SU-DHL-6 (cell line): Measurements from ENCODE around the gene IL1RL1.

Source experiments
- H2AFZ ChIP-seq: fragments of 200-600 bp; sonication (generic); 2 replicates; pipeline ENCODE4 v1.6.1; 2014; ENCODE audit warnings: low read depth, mild to moderate bottlenecking, moderate library complexity, mixed read lengths, antibody characterized with exemption, low read length; ENCODE audit not compliant: severe bottlenecking
- H3F3A ChIP-seq: fragments of 200-600 bp; shearing (Covaris generic); 2 replicates; pipeline ENCODE4 v1.6.0; 2016; ENCODE audit warnings: antibody characterized with exemption, mild to moderate bottlenecking; ENCODE audit not compliant: insufficient read depth
- H3K27ac ChIP-seq: fragments of 200-600 bp; sonication (generic); 2 replicates; pipeline ENCODE4 v1.5.1; 2016; ENCODE audit warnings: low read depth, mild to moderate bottlenecking, low read length, moderate library complexity, mixed read lengths
- H3K27me3 ChIP-seq: fragments of 200-600 bp; sonication (generic), shearing (Covaris generic); 2 replicates; pipeline ENCODE4 v1.6.0; 2014; ENCODE audit warnings: mild to moderate bottlenecking, low read length
- H3K36me3 ChIP-seq: fragments of 200-600 bp; sonication (generic); 2 replicates; pipeline ENCODE4 v1.6.1; 2014; ENCODE audit warnings: mild to moderate bottlenecking, low read length, mixed read lengths
- H3K4me2 ChIP-seq: fragments of 300-600, 200-600 bp; shearing (Covaris generic), sonication (generic); 2 replicates; pipeline ENCODE4 v1.6.0; 2014; ENCODE audit warnings: low read length, low read depth, mild to moderate bottlenecking; ENCODE audit not compliant: poor library complexity, severe bottlenecking
- H3K4me3 ChIP-seq: fragments of 200-600 bp; sonication (generic); 2 replicates; pipeline ENCODE4 v1.5.1; 2014; ENCODE audit warnings: antibody characterized with exemption, low read length, mild to moderate bottlenecking, mixed read lengths; ENCODE audit not compliant: insufficient read depth, poor library complexity, severe bottlenecking
- H3K79me2 ChIP-seq: fragments of 200-600 bp; sonication (generic); 2 replicates; pipeline ENCODE4 v1.6.1; 2014; ENCODE audit warnings: mild to moderate bottlenecking, low read length, moderate library complexity; ENCODE audit not compliant: insufficient read depth
- H3K9ac ChIP-seq: fragments of 200-600 bp; sonication (generic); 2 replicates; pipeline ENCODE4 v1.7.0; 2014; ENCODE audit warnings: mild to moderate bottlenecking, low read length
- H3K9me2 ChIP-seq: fragments of 200-600 bp; sonication (generic); replicated peaks from 2 replicates; pipeline ENCODE4 v1.6.1; 2014; ENCODE audit warnings: low read length; ENCODE audit not compliant: insufficient read depth
- H3K9me3 ChIP-seq: fragments of 200-600 bp; sonication (generic); 2 replicates; pipeline ENCODE4 v1.6.1; 2014; ENCODE audit warnings: low read length, mixed read lengths; ENCODE audit not compliant: insufficient read depth
- H4K20me1 ChIP-seq: fragments of 200-600 bp; sonication (generic); 2 replicates; pipeline ENCODE4 v1.6.1; 2014; ENCODE audit warnings: low read depth, mild to moderate bottlenecking, antibody characterized with exemption, low read length, moderate library complexity, mixed read lengths
- EZH2phosphoT487 ChIP-seq: fragments of 200-600 bp; sonication (generic), shearing (Covaris generic); conservative IDR thresholded peaks from 2 replicates; pipeline ENCODE4 v1.6.1; 2018; ENCODE audit warnings: mild to moderate bottlenecking, antibody characterized with exemption, low read length, moderate library complexity, mixed read lengths
- TF ChIP-seq, protein P1 (sequence below): fragments of 200-600 bp; sonication (generic); IDR thresholded peaks from one replicate; pipeline ENCODE4 v1.5.1; 2017; ENCODE audit warnings: antibody characterized with exemption, mild to moderate bottlenecking, low read length, moderate library complexity; ENCODE audit not compliant: insufficient read depth, poor library complexity, severe bottlenecking

The IL1RL1 gene

DNA sequence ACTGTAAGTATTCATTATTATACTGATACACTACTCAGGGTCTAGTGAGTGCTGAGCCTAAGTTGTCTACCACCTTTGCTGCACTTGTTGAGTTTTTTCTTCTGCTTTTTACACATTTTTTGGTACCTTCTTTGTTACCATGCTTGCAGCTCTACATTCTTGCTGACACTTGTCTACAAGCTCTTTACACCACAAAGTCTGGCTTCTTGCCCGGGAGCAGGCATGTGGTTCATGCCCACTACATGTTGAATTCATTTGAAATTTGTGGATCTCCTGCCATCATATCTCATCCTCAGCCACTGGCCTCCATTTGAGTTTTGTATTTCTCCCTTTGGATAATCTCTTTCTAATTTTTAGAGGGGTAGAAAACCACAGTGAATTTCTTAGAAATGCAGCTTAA is 74.2 kb downstream of the IL1RL1 start:
- no peak overlapping the region for H2AFZ ChIP-seq
- H3K4me2 ChIP-seq = no peak overlapping the region
- H3K9ac ChIP-seq = no peak overlapping the region
- no peaks in the 10 kb centered on the region for H3K9me2 ChIP-seq
- H3F3A ChIP-seq = no peaks in the 10 kb centered on the region
- H3K4me3 ChIP-seq = no peak overlapping the region
- H3K27me3 ChIP-seq = no peaks in the 10 kb centered on the region
- no peaks in the 10 kb centered on the region for H3K79me2 ChIP-seq
- peaks cover 5% of the 10 kb centered on the region; the same call in 1 of the 2 replicates for H3K9me3 ChIP-seq
- H3K36me3 ChIP-seq = no peaks in the 10 kb centered on the region; the same call in 1 of the 2 replicates
- no peaks in the 10 kb centered on the region for H4K20me1 ChIP-seq
- no peak overlapping the region for H3K27ac ChIP-seq
- TF ChIP-seq EZH2phosphoT487 = no peak
- TF ChIP-seq, protein P1, sequence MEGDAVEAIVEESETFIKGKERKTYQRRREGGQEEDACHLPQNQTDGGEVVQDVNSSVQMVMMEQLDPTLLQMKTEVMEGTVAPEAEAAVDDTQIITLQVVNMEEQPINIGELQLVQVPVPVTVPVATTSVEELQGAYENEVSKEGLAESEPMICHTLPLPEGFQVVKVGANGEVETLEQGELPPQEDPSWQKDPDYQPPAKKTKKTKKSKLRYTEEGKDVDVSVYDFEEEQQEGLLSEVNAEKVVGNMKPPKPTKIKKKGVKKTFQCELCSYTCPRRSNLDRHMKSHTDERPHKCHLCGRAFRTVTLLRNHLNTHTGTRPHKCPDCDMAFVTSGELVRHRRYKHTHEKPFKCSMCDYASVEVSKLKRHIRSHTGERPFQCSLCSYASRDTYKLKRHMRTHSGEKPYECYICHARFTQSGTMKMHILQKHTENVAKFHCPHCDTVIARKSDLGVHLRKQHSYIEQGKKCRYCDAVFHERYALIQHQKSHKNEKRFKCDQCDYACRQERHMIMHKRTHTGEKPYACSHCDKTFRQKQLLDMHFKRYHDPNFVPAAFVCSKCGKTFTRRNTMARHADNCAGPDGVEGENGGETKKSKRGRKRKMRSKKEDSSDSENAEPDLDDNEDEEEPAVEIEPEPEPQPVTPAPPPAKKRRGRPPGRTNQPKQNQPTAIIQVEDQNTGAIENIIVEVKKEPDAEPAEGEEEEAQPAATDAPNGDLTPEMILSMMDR = no peak

DNA sequence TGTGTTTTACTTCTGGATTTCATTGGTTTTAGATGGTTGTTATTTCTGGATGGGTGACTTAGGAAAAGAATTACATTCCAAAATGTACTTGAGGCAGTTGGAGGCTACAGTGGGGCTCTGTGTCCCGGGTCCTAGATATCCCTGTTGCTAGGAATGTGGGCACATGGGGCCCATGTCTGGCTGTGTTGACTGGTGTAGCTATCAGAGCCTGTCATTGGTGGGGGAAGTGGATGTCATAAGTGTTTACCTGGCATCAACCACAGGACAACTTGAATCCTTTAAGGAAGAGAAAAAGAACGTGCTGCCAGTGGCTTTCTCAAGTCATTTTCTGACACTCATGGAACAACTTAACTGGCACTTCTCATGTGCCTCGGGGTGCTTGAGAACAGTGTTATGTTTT is 74.6 kb downstream of the IL1RL1 start:
- Histone ChIP-seq H3K9ac (no peak overlapping the region), H3K27me3 (no peaks in the 10 kb centered on the region), H3F3A (no peaks in the 10 kb centered on the region), H3K36me3 (no peaks in the 10 kb centered on the region; the same call in 1 of the 2 replicates), H3K79me2 (no peaks in the 10 kb centered on the region), H3K4me3 (no peak overlapping the region), H3K9me2 (no peaks in the 10 kb centered on the region), H2AFZ (no peak overlapping the region), H3K27ac (no peak overlapping the region), H3K4me2 (no peak overlapping the region), H4K20me1 (no peaks in the 10 kb centered on the region), H3K9me3 (peaks cover 5% of the 10 kb centered on the region; the same call in 1 of the 2 replicates)
- no peak for TF ChIP-seq EZH2phosphoT487
- TF ChIP-seq, protein P1 = no peak

DNA sequence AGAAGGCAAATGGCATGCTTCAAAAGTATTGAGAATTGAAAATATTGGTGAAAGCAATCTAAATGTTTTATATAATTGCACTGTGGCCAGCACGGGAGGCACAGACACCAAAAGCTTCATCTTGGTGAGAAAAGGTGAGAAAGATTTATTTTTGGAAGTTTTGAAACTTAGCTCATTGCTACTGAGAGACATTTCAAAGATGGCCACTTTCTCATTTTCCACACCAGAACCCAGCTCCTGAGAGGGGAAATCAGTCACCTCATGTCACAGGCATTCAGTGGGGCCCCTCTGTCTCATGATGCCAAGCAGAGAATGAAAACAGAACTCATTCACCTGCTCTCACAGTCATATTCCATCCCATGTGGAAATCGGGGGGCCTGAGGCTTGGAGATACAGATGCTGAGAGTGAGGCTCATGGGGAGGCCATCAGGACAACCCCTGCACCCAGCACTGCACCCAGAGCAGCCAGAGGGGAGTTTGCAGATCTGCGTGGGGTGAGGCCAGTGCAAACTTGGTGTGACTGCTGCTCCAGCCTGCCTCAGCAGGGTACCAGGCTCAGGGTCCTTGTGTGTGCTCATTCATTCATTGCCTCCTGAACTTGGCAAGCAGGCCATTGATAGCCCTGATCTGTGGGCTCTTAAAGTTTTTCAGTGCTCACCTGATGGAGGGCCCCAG is 75.6 kb downstream of the IL1RL1 start:
- Histone ChIP-seq H3K9me3 (peaks cover 5% of the 10 kb centered on the region; the same call in 1 of the 2 replicates), H3K4me3 (no peak overlapping the region), H4K20me1 (no peaks in the 10 kb centered on the region), H3K79me2 (no peaks in the 10 kb centered on the region), H3K36me3 (no peaks in the 10 kb centered on the region; the same call in 1 of the 2 replicates), H3F3A (no peaks in the 10 kb centered on the region), H3K27ac (no peak overlapping the region), H3K9me2 (no peaks in the 10 kb centered on the region), H2AFZ (no peak overlapping the region), H3K9ac (no peak overlapping the region), H3K4me2 (no peak overlapping the region), H3K27me3 (no peaks in the 10 kb centered on the region)
- TF ChIP-seq EZH2phosphoT487 = no peak
